ENCODE data around the gene VARS2. TPM values are rescaled to one million over a fixed set of nuclear protein-coding genes. Genes with fewer than 3 reads are reported as not detected.
"Not testable (repeated sequence)": the region's sequence is repeated elsewhere in the genome, so short reads cannot be mapped to it uniquely, and the experiment has no call there.

The VARS2 gene
- total RNA-seq, 2 donors from 2014 or later, result 50.5 to 64.4 TPM

DNA sequence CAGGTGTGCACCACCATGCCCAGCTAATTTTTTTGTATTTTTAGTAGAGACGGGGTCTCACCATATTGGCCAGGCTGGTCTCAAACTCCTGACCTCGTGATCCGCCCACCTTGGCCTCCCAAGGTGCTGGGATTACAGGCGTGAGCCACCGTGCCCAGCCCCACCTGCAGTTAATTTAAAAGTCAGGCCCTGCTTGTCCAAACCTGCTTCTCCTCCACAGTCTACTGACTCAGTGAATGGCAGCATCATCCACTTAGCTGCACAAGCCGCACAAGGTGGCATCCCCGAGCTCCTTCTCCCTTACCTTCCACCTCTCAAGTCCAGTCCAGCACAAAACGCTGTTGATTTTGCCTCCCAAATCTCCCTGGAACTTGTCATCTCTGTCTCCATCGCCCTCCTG is 11.8 kb upstream of the VARS2 start:
- H3K27me3 Mint-ChIP-seq; H3K27ac Mint-ChIP-seq; H3K4me3 Mint-ChIP-seq; H3K36me3 Mint-ChIP-seq (ENCODE audit: low read depth); ATAC-seq (replicated peaks); H3K9me3 Mint-ChIP-seq; H3K4me1 Mint-ChIP-seq: not testable (repeated sequence)

DNA sequence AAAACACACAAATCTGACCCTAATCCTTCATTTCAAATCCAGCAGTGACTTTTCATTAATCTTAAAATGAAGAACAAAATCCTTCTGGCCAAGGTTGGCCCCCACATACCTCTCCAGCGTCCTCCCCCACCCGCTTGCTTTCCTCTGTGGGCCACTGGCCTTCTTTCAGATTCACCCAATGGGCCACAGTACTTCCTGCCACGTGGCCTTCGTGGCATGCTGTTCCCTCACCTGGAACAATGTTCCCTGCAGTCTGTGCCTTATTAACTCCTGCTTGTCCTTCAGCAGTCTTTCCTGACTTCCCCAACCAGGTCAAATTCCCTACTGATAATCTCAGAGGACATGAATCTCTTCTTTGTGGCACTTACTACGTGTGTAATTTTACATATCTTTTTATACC is 11.3 kb upstream of the VARS2 start:
- no peak overlapping the region for H3K27ac Mint-ChIP-seq
- H3K27me3 Mint-ChIP-seq, result no peaks in the 10 kb centered on the region
- H3K4me1 Mint-ChIP-seq, result peaks cover 6% of the 10 kb centered on the region
- H3K9me3 Mint-ChIP-seq, result no peaks in the 10 kb centered on the region
- H3K36me3 Mint-ChIP-seq (ENCODE audit: low read depth), result peaks cover 5% of the 10 kb centered on the region
- no peak for ATAC-seq (replicated peaks)
- H3K4me3 Mint-ChIP-seq, result no peak overlapping the region

DNA sequence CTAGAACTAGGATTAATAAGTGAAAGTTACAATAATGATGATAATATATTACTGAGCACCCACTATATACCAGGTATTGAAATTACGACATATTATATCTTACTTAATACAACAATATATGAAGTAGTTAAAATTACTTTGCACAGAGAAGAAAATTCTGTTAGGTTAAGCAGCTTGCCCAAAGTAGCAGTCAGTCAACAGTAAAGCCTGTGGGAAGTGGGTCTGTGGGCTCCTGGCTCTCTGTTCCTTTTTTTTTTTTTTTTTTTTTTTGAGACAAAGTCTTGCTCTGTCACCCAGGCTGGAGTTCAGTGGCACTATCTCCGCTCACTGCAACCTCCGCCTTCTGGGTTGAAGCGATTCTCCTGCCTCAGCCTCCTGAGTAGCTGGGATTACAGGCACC is 10.8 kb upstream of the VARS2 start:
- ATAC-seq (replicated peaks), result no peak
- H3K4me3 Mint-ChIP-seq, result no peak overlapping the region
- H3K4me1 Mint-ChIP-seq, result peaks cover 11% of the 10 kb centered on the region
- H3K36me3 Mint-ChIP-seq (ENCODE audit: low read depth), result peaks cover 9% of the 10 kb centered on the region
- no peaks in the 10 kb centered on the region for H3K9me3 Mint-ChIP-seq
- H3K27ac Mint-ChIP-seq, result no peak overlapping the region
- H3K27me3 Mint-ChIP-seq, result no peaks in the 10 kb centered on the region

- not testable (repeated sequence) for H3K9me3 Mint-ChIP-seq; ATAC-seq (replicated peaks); H3K27me3 Mint-ChIP-seq
- Mint-ChIP-seq H3K4me1 (peaks cover 20% of the 10 kb centered on the region), H3K36me3 (ENCODE audit: low read depth) (peaks cover 36% of the 10 kb centered on the region), H3K4me3 (peak overlapping the region; percentile 98), H3K27ac (peak overlapping the region; percentile 94)
Measured at GRCh38 chr6:30907290-30907757, 6.7 kb upstream of the VARS2 start.

DNA sequence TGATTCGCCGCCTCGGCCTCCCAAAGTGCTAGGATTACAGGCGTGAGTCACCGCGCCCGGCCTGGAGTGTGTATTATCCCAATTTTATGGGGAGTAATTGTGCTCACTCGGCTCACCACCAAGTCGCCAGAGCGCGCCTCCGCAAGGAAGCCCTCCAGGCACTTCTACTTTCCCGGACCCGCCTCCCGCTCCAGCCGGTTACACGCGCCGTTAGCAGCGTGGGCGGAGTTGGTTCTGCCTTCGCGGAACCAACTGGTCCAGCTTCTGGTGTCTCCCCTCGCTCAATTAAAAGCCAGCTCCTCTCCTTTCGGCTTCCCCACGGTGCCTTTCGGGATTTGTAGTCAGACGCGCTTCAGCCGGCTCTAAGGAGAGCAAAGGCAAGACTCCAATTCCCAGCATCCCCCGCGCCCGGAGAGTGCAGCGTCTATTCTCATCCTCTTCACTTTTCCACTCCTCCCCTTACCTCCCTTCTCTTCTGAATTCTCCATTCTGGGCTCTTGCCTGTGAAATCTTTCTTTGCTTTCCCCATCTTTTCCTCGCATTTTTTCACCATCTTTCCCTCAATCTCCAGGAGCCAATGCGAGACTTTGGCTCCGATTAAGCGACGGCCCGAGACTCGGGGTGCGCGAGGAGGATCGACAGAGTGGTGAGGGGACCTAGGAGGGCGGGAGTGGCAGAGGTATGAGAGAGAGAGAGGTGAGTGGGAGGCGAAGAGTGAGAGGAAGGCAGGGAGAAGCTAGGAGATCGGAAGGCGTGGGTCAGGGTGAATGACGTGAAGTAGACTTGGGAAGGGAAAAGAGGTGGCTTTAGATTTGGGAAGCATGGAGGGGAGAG is 6.1 kb upstream of the VARS2 start, which contains the start of gene GTF2H4:
GTF2H4 (plus strand) TSS at position 450 of the 834 bp plus-strand sequence.
- H3K36me3 Mint-ChIP-seq (ENCODE audit: low read depth), result peaks cover 43% of the 10 kb centered on the region
- peak; percentile 99 for ATAC-seq (replicated peaks)
- H3K4me3 Mint-ChIP-seq, result peak within 1 kb of the TSS; percentile 98
- peaks cover 14% of the 10 kb centered on the region for H3K4me1 Mint-ChIP-seq
- H3K27me3 Mint-ChIP-seq, result no peaks in the 10 kb centered on the region
- H3K27ac Mint-ChIP-seq, result peak within 1 kb of the TSS; percentile 94
- no peaks in the 10 kb centered on the region for H3K9me3 Mint-ChIP-seq

DNA sequence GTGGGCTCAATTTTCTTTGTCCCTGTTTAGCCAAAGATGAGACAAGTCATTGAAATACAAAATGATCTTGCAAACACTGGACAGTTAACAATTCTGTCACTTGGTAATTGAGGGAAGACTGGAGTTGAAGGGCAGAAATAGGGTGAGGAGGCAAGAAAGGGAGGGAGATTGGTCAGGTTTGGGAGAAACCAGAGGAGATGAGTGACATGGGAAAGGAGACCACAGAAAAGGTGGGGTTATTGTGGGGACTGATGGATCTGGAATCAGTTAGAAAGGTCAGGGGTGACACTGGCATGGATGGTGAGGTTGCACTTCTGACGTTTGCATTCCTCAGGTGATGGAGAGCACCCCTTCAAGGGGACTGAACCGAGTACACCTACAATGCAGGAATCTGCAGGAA is 5.3 kb upstream of the VARS2 start:
- no peak for ATAC-seq (replicated peaks)
- Mint-ChIP-seq H3K4me3 (peak overlapping the region; percentile 98), H3K9me3 (no peaks in the 10 kb centered on the region), H3K36me3 (ENCODE audit: low read depth) (peaks cover 50% of the 10 kb centered on the region), H3K27me3 (no peaks in the 10 kb centered on the region), H3K27ac (peak overlapping the region; percentile 94), H3K4me1 (peaks cover 14% of the 10 kb centered on the region)

- peaks cover 17% of the 10 kb centered on the region for H3K4me1 Mint-ChIP-seq
- H3K27me3 Mint-ChIP-seq; H3K4me3 Mint-ChIP-seq; ATAC-seq (replicated peaks); H3K9me3 Mint-ChIP-seq: not testable (repeated sequence)
- peak overlapping the region; percentile 20 for H3K27ac Mint-ChIP-seq
- H3K36me3 Mint-ChIP-seq (ENCODE audit: low read depth), result peaks cover 59% of the 10 kb centered on the region
Measured at GRCh38 chr6:30910473-30910872, 3.6 kb upstream of the VARS2 start.

GRCh38 chr6:30912746-30913520 is 1.1 kb upstream of the VARS2 start:
- Mint-ChIP-seq H3K36me3 (ENCODE audit: low read depth) (peaks cover 83% of the 10 kb centered on the region), H3K4me1 (peaks cover 24% of the 10 kb centered on the region), H3K4me3 (peak overlapping the region; percentile 94), H3K27ac (no peak overlapping the region), H3K9me3 (no peaks in the 10 kb centered on the region), H3K27me3 (no peaks in the 10 kb centered on the region)
- no peak for ATAC-seq (replicated peaks)

DNA sequence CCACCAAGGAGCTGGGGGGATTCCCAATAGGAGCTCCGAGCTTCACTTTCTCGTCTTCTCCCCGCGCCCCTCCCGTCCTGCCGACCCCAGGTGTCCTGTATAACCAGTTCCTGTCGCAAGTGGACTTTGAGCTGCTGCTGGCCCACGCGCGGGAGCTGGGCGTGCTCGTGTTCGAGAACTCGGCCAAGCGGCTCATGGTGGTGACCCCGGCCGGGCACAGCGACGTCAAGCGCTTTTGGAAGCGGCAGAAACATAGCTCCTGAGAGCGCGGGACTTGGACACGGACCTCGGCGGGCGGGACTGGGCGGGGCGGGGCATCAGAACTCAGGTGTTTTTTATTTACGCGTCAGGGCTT is 340 bp upstream of the VARS2 start:
- peak overlapping the region; percentile 93 for H3K27ac Mint-ChIP-seq
- H3K27me3 Mint-ChIP-seq, result no peaks in the 10 kb centered on the region
- peak overlapping the region; percentile 94 for H3K4me3 Mint-ChIP-seq
- no peaks in the 10 kb centered on the region for H3K9me3 Mint-ChIP-seq
- ATAC-seq (replicated peaks), result no peak
- H3K36me3 Mint-ChIP-seq (ENCODE audit: low read depth), result peaks cover 83% of the 10 kb centered on the region
- H3K4me1 Mint-ChIP-seq, result peaks cover 16% of the 10 kb centered on the region

DNA sequence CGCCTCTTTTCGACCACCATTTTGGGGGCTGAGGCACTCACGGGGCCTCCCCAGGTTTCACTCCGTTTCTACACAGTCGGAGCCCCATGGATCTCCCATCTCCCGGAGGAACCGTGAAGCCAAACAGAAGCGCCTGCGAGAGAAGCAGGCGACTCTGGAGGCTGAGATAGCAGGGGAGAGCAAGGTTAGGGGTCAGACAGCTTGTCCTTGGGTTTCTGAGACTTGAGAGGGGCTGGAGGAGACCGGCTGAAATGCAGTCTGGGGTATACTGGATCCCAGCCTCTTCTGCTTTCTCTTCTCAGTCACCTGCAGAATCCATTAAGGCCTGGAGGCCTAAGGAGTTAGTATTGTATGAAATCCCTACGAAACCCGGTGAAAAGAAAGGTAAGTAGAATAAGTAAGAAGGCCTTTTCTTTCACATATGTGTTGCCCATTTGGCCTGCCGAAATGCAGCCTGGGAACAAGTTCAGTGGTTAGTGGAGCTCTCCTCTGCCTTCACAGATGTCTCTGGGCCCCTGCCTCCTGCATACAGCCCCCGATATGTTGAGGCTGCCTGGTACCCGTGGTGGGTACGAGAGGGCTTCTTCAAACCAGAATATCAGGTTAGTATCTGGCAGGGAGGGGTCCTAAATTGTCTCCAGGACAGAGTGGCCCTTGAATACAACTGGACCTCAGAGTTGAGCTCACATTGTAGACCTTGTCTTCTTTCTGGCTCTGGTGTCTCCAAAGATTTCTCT is 984 bp downstream of the VARS2 start:
- Mint-ChIP-seq H3K4me3 (peak overlapping the region; percentile 94), H3K27ac (peak overlapping the region; percentile 93), H3K36me3 (ENCODE audit: low read depth) (peaks cover 90% of the 10 kb centered on the region), H3K27me3 (no peaks in the 10 kb centered on the region), H3K9me3 (no peaks in the 10 kb centered on the region), H3K4me1 (peaks cover 12% of the 10 kb centered on the region)
- no peak for ATAC-seq (replicated peaks)

- Mint-ChIP-seq H3K4me1 (peaks cover 12% of the 10 kb centered on the region), H3K27ac (peak overlapping the region; percentile 93), H3K9me3 (no peaks in the 10 kb centered on the region), H3K36me3 (ENCODE audit: low read depth) (peaks cover 92% of the 10 kb centered on the region), H3K4me3 (peak overlapping the region; percentile 94), H3K27me3 (no peaks in the 10 kb centered on the region)
- no peak for ATAC-seq (replicated peaks)
Measured at GRCh38 chr6:30915591-30915946, 1.5 kb downstream of the VARS2 start.

DNA sequence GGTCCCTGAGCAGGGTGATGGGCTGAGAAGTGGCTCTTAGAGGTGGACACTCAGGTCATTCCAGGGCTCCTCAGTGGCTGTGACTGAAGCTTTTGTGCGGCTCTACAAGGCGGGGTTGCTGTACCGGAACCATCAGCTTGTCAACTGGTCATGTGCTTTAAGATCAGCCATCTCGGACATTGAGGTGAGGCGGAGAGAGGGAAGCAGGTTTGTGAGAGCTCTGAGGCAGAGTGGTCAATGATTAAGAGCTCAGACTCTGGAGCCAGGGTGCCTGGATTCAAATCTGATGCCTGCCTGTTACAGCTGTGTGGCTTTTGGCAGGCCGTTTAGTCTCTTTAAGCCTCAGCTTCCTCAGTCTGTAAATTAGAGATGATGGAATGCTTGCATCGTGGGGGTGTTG is 3.0 kb downstream of the VARS2 start:
- peaks cover 12% of the 10 kb centered on the region for H3K4me1 Mint-ChIP-seq
- H3K4me3 Mint-ChIP-seq, result no peak overlapping the region
- no peaks in the 10 kb centered on the region for H3K27me3 Mint-ChIP-seq
- no peak for ATAC-seq (replicated peaks)
- H3K9me3 Mint-ChIP-seq, result no peaks in the 10 kb centered on the region
- H3K27ac Mint-ChIP-seq, result peak overlapping the region; percentile 23
- peaks cover 92% of the 10 kb centered on the region for H3K36me3 Mint-ChIP-seq (ENCODE audit: low read depth)

- Mint-ChIP-seq H3K27me3 (no peaks in the 10 kb centered on the region), H3K4me1 (peaks cover 12% of the 10 kb centered on the region), H3K9me3 (no peaks in the 10 kb centered on the region), H3K27ac (peak overlapping the region; percentile 22), H3K4me3 (no peak overlapping the region), H3K36me3 (ENCODE audit: low read depth) (peaks cover 92% of the 10 kb centered on the region)
- no peak for ATAC-seq (replicated peaks)
Measured at GRCh38 chr6:30917487-30917886, 3.4 kb downstream of the VARS2 start.

DNA sequence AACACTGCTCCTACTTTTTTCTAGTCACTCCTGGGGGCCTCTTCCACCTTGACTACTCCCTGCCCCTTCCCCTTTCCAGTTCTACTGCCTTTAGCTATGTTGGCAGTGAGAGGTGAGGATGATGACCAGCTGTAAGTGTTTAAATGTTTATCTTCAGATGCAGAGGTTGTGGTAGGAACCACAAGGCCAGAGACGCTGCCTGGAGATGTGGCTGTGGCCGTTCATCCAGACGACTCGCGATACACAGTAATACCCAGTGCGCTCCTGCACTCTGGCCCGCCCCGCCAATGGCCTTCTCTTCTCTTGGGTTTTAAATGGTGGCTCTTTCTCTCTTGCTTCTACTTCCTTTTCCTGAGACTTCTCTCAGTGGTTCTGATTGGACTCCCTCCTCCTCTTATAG is 4.6 kb downstream of the VARS2 start:
- H3K4me3 Mint-ChIP-seq, result no peak overlapping the region
- no peak overlapping the region for H3K27ac Mint-ChIP-seq
- H3K4me1 Mint-ChIP-seq, result peaks cover 12% of the 10 kb centered on the region
- H3K9me3 Mint-ChIP-seq, result no peaks in the 10 kb centered on the region
- no peaks in the 10 kb centered on the region for H3K27me3 Mint-ChIP-seq
- ATAC-seq (replicated peaks), result no peak
- H3K36me3 Mint-ChIP-seq (ENCODE audit: low read depth), result peaks cover 92% of the 10 kb centered on the region

Data from activated T-helper 17 cell treated with anti-CD3 and anti-CD28 coated beads, Interleukin-2, amount 50 U/mL, for 72 hours (primary cell).